ENCODE measurements around the gene OR10H3. TPM values are rescaled to one million over a fixed set of nuclear protein-coding genes. Genes with fewer than 3 reads are reported as not detected.
A peak's percentile ranks its signal among the peaks of the same experiment; 100 is the strongest.

OR10H3 gene
- not detected for total RNA-seq
- polyA plus RNA-seq, result not detected
- long read RNA-seq, donor 1, result 0 reads
- long read RNA-seq, donor 2, result 0 reads
- long read RNA-seq, donor 3, result 0 reads
- long read RNA-seq, donor 4, result 0 reads
- long read RNA-seq, donor 5, result 0 reads
- long read RNA-seq, donor 6, result 0 reads
- long read RNA-seq, donor 7, result 0 reads
- long read RNA-seq, donor 8, result 0 reads
- long read RNA-seq, donor 9, result 0 reads
- long read RNA-seq, donor 10, result 0 reads

- H3K27me3 ChIP-seq, result peaks cover 3% of the 10 kb centered on the region
- no peak for TF ChIP-seq CTCF (IDR thresholded peaks at IDR 0.05)
- TF ChIP-seq POLR2A (IDR thresholded peaks at IDR 0.05), result no peak
- H3K36me3 ChIP-seq (replicated peaks in 1 of 2), result no peaks in the 10 kb centered on the region
- H3K9me3 ChIP-seq (replicated peaks in 1 of 3), result peaks cover 0 to 8% (median 0%) of the 10 kb centered on the region in 3 donors
- no peak within 1 kb of the TSS for H3K27ac ChIP-seq
- 50 to 55% (median 54%) methylated on average over 4 of the region's 4 CpGs for WGBS, 4 donors
- no peak for DNase-seq
- intact Hi-C loops (cut with DNase I), result no loop called here
- H3K4me1 ChIP-seq (replicated peaks in 1 of 2), result no peaks in the 10 kb centered on the region
- no peak within 1 kb of the TSS for H3K4me3 ChIP-seq
Observed at GRCh38 chr19:15737722-15738121, at the start of gene OR10H3. Gene OR10H3 (plus strand): TSS chr19:15737985. CDS start chr19:15741393, 3,408 bp downstream.

GRCh38 chr19:15696654-15697194 lies 41.1 kb upstream of the OR10H3 start:
- TF ChIP-seq CTCF (IDR thresholded peaks at IDR 0.05) (no peak), POLR2A (IDR thresholded peaks at IDR 0.05) (no peak)
- intact Hi-C loops (cut with DNase I), result no loop called here
- Histone ChIP-seq H3K27me3 (no peaks in the 10 kb centered on the region), H3K36me3 (replicated peaks in 1 of 2) (no peaks in the 10 kb centered on the region), H3K4me1 (replicated peaks in 1 of 2) (no peaks in the 10 kb centered on the region), H3K4me3 (no peak overlapping the region), H3K9me3 (replicated peaks in 1 of 3) (no peaks in the 10 kb centered on the region), H3K27ac (no peak overlapping the region)
- WGBS, 4 donors, result 59 to 70% (median 68%) methylated on average over 10 to 19 of the region's 19 CpGs
- no peak for DNase-seq

- no peak for DNase-seq
- no peaks in the 10 kb centered on the region for H3K36me3 ChIP-seq (replicated peaks in 1 of 2)
- intact Hi-C loops (cut with DNase I), result no loop called here
- TF ChIP-seq CTCF (IDR thresholded peaks at IDR 0.05) (no peak), POLR2A (IDR thresholded peaks at IDR 0.05) (no peak)
- no peaks in the 10 kb centered on the region for H3K27me3 ChIP-seq
- no peak overlapping the region for H3K4me3 ChIP-seq
- no peaks in the 10 kb centered on the region for H3K9me3 ChIP-seq (replicated peaks in 1 of 3)
- H3K27ac ChIP-seq, result no peak overlapping the region
- 41 to 68% (median 61%) methylated on average over 3 to 4 of the region's 4 CpGs for WGBS, 4 donors
- H3K4me1 ChIP-seq (replicated peaks in 1 of 2), result no peaks in the 10 kb centered on the region
Observed at GRCh38 chr19:15701757-15702533, 35.8 kb upstream of the OR10H3 start.

GRCh38 chr19:15702534-15702930 lies 35.3 kb upstream of the OR10H3 start:
- Histone ChIP-seq H3K9me3 (replicated peaks in 1 of 3) (no peaks in the 10 kb centered on the region), H3K27ac (no peak overlapping the region), H3K36me3 (replicated peaks in 1 of 2) (no peaks in the 10 kb centered on the region), H3K4me3 (no peak overlapping the region), H3K27me3 (no peaks in the 10 kb centered on the region), H3K4me1 (replicated peaks in 1 of 2) (no peaks in the 10 kb centered on the region)
- 3 to 18% (median 8%) methylated on average over 6 to 7 of the region's 7 CpGs for WGBS, 4 donors
- TF ChIP-seq CTCF (IDR thresholded peaks at IDR 0.05), result peak in 1 of 6 experiments; percentile 10
- no peak for TF ChIP-seq POLR2A (IDR thresholded peaks at IDR 0.05)
- intact Hi-C loops (cut with DNase I), result no loop called here
- DNase-seq, result peak; percentile 47 to 86 (median 76)

All from adrenal gland (tissue), 19 donors.